Rectal smooth muscle tissue (tissue), 1 donor: ENCODE results near the gene PARD6A.

Experiments used
- H3K27ac ChIP-seq: one replicate; pipeline ENCODE4 v1.7.0; 2013; ENCODE audit warnings: low read depth, low read length, inconsistent platforms
- H3K27me3 ChIP-seq: one replicate; pipeline ENCODE4 v1.7.0; 2013; ENCODE audit warnings: low read length; ENCODE audit not compliant: control insufficient read depth, insufficient read depth
- H3K36me3 ChIP-seq: one replicate; pipeline ENCODE4 v1.7.0; 2013; ENCODE audit warnings: low read length; ENCODE audit not compliant: control insufficient read depth, insufficient read depth
- H3K4me1 ChIP-seq: one replicate; pipeline ENCODE4 v1.7.0; 2013; ENCODE audit warnings: low read length; ENCODE audit not compliant: control insufficient read depth, insufficient read depth
- H3K4me3 ChIP-seq: one replicate; pipeline ENCODE4 v1.7.0; 2013; ENCODE audit warnings: low read length
- H3K9ac ChIP-seq: one replicate; pipeline ENCODE4 v1.7.0; 2013; ENCODE audit warnings: low read length

PARD6A gene, protein sequence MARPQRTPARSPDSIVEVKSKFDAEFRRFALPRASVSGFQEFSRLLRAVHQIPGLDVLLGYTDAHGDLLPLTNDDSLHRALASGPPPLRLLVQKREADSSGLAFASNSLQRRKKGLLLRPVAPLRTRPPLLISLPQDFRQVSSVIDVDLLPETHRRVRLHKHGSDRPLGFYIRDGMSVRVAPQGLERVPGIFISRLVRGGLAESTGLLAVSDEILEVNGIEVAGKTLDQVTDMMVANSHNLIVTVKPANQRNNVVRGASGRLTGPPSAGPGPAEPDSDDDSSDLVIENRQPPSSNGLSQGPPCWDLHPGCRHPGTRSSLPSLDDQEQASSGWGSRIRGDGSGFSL

DNA sequence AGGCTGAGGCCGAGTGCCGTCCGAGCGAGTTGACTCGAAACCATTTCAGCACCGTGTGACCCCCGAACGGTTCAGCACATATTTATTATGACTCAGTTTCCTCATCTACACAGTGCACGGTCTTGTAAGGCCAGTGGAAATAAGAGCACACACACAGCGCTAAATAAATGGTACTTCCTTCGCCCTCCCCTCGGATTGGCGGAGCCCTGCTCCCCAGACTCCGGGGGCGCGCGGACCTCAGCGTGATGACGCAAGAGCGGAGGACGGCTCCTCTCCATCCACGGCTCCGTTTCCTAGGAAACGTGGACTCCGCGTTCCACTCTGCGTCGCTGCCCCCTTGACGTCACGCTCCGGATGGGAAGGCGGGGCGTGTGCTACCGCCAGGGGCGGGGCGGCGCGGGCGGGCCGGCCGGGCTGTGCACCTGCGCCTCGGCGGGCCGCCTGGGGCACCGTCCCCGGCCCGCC is at the start of gene PARD6A:
Gene PARD6A, plus strand, starts transcription at position 397 of the 465 bp plus-strand sequence. CDS start 79 bp downstream, outside the sequence.
- Histone ChIP-seq H3K9ac (peak within 1 kb of the TSS; percentile 46), H3K4me1 (peaks cover 14% of the 10 kb centered on the region), H3K27me3 (no peaks in the 10 kb centered on the region), H3K4me3 (peak within 1 kb of the TSS; percentile 98), H3K36me3 (peaks cover 4% of the 10 kb centered on the region), H3K27ac (peak within 1 kb of the TSS; percentile 90)

DNA sequence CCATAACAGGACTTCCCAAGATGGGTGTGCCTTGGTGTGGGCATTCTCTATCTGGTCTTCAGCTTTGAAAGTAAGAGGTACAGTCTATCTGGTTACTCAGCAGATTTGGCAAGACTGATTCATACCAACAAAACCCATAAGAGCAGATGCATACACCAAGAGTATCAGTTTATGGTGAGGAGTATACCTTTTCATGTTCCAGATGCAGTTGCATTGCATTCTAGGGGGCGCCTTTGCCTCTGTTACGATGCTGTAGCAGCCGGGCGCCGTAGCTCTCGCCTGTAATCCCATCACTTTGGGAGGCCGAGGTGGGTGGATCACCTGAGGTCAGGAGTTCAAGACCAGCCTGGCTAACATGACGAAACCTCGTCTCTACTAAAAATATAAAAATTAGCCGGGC is 47.0 kb upstream of the PARD6A start:
- H3K4me3 ChIP-seq: no peak overlapping the region
- no peak overlapping the region for H3K9ac ChIP-seq
- peaks cover 13% of the 10 kb centered on the region for H3K36me3 ChIP-seq
- H3K4me1 ChIP-seq: no peaks in the 10 kb centered on the region
- H3K27ac ChIP-seq: no peak overlapping the region
- H3K27me3 ChIP-seq: no peaks in the 10 kb centered on the region

GRCh38 chr16:67628216-67628615 is 32.5 kb upstream of the PARD6A start:
- Histone ChIP-seq H3K36me3 (peaks cover 35% of the 10 kb centered on the region), H3K27me3 (no peaks in the 10 kb centered on the region)

GRCh38 chr16:67632415-67633172 is 28.2 kb upstream of the PARD6A start:
- Histone ChIP-seq H3K9ac (no peak overlapping the region), H3K36me3 (peaks cover 36% of the 10 kb centered on the region), H3K27ac (no peak overlapping the region), H3K27me3 (no peaks in the 10 kb centered on the region), H3K4me3 (no peak overlapping the region), H3K4me1 (no peaks in the 10 kb centered on the region)

More at GRCh38 chr16:67628216-67628615, 32.5 kb upstream of the PARD6A start:
- no peaks in the 10 kb centered on the region for H3K4me1 ChIP-seq
- no peak overlapping the region for H3K27ac ChIP-seq
- H3K9ac ChIP-seq: no peak overlapping the region
- no peak overlapping the region for H3K4me3 ChIP-seq

DNA sequence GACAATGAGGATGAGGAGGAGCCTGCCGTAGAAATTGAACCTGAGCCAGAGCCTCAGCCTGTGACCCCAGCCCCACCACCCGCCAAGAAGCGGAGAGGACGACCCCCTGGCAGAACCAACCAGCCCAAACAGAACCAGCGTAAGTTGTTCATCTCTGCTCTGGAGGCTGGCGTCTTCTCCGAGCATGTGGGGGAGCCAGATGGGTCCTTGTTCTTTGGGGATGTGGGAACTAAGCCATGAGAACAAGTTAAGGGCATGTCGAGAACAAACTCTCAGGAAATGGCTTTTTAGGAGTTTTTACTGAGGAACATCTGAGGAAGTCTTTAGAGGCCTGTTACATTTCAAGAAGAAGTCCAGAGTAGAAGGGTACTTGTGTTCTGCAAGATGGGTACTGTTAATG is 24.0 kb upstream of the PARD6A start:
- H3K27me3 ChIP-seq: no peaks in the 10 kb centered on the region
- H3K27ac ChIP-seq: no peak overlapping the region
- peaks cover 33% of the 10 kb centered on the region for H3K36me3 ChIP-seq

DNA sequence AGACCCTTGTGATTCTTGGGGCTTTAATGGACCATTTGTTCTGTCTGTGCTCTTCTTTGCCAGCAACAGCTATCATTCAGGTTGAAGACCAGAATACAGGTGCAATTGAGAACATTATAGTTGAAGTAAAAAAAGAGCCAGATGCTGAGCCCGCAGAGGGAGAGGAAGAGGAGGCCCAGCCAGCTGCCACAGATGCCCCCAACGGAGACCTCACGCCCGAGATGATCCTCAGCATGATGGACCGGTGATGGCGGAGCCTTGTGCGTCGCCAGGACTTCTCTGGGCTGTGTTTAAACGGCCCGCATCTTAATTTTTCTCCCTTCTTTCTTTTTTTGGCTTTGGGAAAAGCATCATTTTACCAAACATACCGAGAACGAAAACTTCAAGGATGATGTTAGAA is 23.1 kb upstream of the PARD6A start:
- Histone ChIP-seq H3K27me3 (no peaks in the 10 kb centered on the region), H3K36me3 (peaks cover 26% of the 10 kb centered on the region), H3K9ac (no peak overlapping the region), H3K27ac (no peak overlapping the region), H3K4me1 (peaks cover 4% of the 10 kb centered on the region), H3K4me3 (no peak overlapping the region)

More for the DNA sequence above, 24.0 kb upstream of the PARD6A start:
- Histone ChIP-seq H3K4me1 (peaks cover 2% of the 10 kb centered on the region), H3K9ac (no peak overlapping the region), H3K4me3 (no peak overlapping the region)

DNA sequence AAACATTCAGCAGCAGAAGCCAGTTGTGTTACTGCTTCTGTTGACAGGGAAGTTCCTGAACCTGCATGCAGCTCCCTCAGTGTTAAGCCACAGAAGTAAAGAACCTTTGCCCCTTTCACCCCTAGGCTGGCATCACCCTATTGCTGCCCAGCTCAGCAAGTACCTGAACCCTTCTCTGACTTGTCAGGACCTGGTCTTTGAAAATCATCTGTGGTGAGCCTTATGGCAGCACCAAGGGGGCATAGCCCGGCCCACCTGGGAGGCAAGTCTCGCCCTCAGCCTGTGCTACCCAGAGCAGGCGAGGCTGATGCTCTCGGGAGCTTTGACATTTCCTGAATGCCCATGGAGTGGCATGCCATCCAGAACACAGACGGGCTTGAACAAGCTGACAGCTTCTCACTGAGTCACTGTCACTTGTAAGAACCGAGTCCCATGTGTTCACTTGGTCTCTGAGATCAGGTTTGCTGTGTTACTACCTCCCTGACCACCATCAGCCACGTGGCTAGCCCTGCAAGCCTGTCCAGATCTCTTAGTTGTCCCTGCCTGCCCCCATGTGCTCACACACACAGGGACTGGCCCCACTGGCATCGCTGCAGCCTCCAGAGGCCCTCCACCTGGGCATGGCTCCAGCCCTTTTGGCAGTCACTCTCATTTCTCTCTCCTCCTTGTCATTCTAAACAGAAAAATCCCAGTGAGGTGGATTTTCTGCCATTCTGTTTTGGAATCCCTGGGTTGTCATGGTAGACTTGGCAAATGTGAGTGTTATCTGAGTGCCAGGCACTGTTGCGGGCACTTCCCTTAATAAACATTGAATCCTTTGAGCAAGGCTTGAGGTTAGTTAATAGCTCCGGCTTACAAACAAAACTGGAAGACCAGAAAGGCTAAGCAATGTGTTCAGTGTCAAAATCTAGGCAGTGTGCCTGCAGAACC is 18.7 kb upstream of the PARD6A start:
- Histone ChIP-seq H3K27ac (peak overlapping the region; percentile 41), H3K36me3 (peaks cover 18% of the 10 kb centered on the region), H3K9ac (no peak overlapping the region), H3K4me1 (peaks cover 4% of the 10 kb centered on the region), H3K4me3 (no peak overlapping the region), H3K27me3 (peaks cover 10% of the 10 kb centered on the region)

- Histone ChIP-seq H3K27me3 (peaks cover 22% of the 10 kb centered on the region), H3K4me3 (no peak overlapping the region), H3K27ac (no peak overlapping the region), H3K36me3 (peaks cover 1% of the 10 kb centered on the region), H3K9ac (no peak overlapping the region), H3K4me1 (peaks cover 4% of the 10 kb centered on the region)
These were observed 16.7 kb upstream of the PARD6A start for GRCh38 chr16:67644038-67644437.

DNA sequence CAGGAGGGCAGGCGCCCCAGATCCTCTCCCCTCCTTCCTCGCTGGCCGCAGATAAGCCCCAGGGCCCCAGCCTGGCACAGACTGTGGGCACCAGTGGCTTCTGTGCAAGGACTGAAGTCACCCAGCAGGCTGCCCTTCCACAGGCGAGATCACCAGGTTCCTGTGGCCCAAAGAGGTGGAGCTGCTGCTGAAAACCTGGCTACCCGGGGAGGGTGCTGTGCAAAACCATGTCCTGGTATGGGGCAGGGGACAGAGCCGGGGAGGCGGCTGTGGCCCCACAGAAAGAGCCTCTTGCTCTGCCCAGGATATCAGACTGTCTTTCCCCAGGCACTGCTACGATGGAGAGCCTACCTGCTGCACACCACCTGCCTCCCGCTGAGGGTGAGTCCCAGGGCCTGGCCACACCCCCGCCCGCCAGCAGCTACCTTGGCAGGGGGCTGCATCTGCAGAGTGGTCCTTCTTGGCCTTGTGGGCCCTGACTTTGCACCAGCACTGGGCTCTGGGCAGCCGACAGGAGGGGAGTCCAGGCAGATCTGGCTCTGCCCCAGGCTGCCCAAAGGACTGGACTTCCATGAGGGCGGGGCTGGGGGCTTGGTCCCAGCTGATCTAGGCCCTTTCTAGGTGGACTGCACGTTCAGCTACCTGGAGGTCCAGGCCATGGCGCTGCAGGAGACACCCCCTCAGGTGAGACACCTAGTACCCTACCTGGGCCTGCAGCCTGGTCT is 15.2 kb upstream of the PARD6A start:
- peaks cover 4% of the 10 kb centered on the region for H3K4me1 ChIP-seq

GRCh38 chr16:67647111-67647651 is 13.6 kb upstream of the PARD6A start:
- Histone ChIP-seq H3K4me1 (no peaks in the 10 kb centered on the region), H3K36me3 (no peaks in the 10 kb centered on the region), H3K27ac (no peak overlapping the region), H3K9ac (no peak overlapping the region), H3K4me3 (no peak overlapping the region), H3K27me3 (peaks cover 34% of the 10 kb centered on the region)

More for the DNA sequence above, 15.2 kb upstream of the PARD6A start:
- Histone ChIP-seq H3K27me3 (peaks cover 28% of the 10 kb centered on the region), H3K27ac (no peak overlapping the region), H3K36me3 (no peaks in the 10 kb centered on the region), H3K4me3 (peak overlapping the region; percentile 41), H3K9ac (no peak overlapping the region)

DNA sequence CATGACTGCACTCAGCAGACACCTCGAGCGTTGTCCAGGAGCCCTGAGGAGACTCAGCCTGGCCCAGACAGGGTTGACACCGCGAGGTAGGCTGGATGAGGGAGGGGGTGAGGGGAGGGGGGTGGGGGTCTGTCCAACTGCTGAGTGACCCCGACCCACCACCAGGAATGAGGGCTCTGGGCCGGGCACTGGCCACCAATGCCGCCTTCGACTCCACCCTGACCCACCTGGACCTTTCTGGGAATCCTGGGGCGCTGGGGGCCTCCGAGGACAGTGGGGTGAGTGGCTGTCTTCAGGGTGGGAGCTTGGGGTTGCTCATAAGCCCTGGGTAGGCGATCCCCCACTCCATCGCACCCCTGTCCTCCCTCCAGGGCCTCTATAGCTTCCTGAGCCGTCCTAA is 13.1 kb upstream of the PARD6A start:
- no peak overlapping the region for H3K9ac ChIP-seq
- H3K4me1 ChIP-seq: no peaks in the 10 kb centered on the region
- no peaks in the 10 kb centered on the region for H3K36me3 ChIP-seq
- no peak overlapping the region for H3K4me3 ChIP-seq
- H3K27ac ChIP-seq: no peak overlapping the region
- H3K27me3 ChIP-seq: peaks cover 36% of the 10 kb centered on the region
